Large intestine (tissue), 3 donors: ENCODE data around the gene ADAM20. TPM values are rescaled to one million over a fixed set of nuclear protein-coding genes. Genes with fewer than 3 reads are reported as not detected.
"Not testable (repeated sequence)": the region's sequence is repeated elsewhere in the genome, so short reads cannot be mapped to it uniquely, and the experiment has no call there.

ENCODE experiments used
- DNase-seq, 2 donors: peaks; one replicate each; pipeline versions ENCODE4 v3.0.0 to v3.0.0-alpha.2; 2013
- H3K27ac ChIP-seq: one replicate; pipeline ENCODE4 v1.5.1; 2013; ENCODE audit warnings: low read length
- H3K27me3 ChIP-seq: 2 replicates; pipeline ENCODE4 v1.6.1; 2013; ENCODE audit warnings: low read length; ENCODE audit not compliant: control insufficient read depth, insufficient read depth
- H3K36me3 ChIP-seq: 2 replicates; pipeline ENCODE4 v1.6.1; 2013; ENCODE audit warnings: low read length; ENCODE audit not compliant: control insufficient read depth, insufficient read depth
- H3K4me1 ChIP-seq: one replicate; pipeline ENCODE4 v1.6.1; 2013; ENCODE audit warnings: low read length; ENCODE audit not compliant: control insufficient read depth, insufficient read depth
- H3K4me3 ChIP-seq: one replicate; pipeline ENCODE4 v1.5.1; 2013; ENCODE audit warnings: low read length
- H3K9me3 ChIP-seq: one replicate; pipeline ENCODE4 v1.6.1; 2013; ENCODE audit warnings: mild to moderate bottlenecking, low read depth, low read length, moderate library complexity; ENCODE audit not compliant: control insufficient read depth
- WGBS: methylation state at CpG from one replicate; pipeline ENCODE4 v1.1.5; 2013; ENCODE audit warnings: low lambda C conversion rate; ENCODE audit not compliant: insufficient coverage; 5-methylcytosine and 5-hydroxymethylcytosine counted together
- polyA plus RNA-seq: library from polyadenylated mRNA; unstranded; fragments of 120-200 nt; gene quantifications from one replicate; pipeline ENCODE4 v1.2.1, GENCODE V29; 2013

Gene ADAM20
- polyA plus RNA-seq, 1 donor: 0.06 TPM

DNA sequence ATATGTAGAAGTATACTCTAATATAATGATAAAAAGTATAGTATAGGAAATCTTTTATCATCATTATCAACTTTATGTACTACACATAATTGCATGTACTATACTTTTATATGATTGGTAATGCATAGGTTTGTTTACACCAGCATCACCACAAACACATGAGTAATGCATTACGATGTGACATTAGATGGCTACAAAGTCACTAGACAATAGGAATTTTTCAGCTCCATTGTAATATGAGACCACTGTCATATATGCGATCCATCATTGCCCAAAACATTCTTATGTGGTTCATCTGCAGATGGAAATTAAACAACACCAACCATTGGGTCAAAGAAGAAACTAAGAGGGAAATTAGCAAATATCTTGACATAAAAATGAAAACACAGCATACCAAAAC, 4.4 kb downstream of the ADAM20 start:
- Histone ChIP-seq H3K36me3 (no peaks in the 10 kb centered on the region), H3K4me3 (no peak overlapping the region), H3K27ac (no peak overlapping the region), H3K27me3 (no peaks in the 10 kb centered on the region), H3K9me3 (no peaks in the 10 kb centered on the region), H3K4me1 (no peaks in the 10 kb centered on the region)
- whole genome bisulfite sequencing: no CpG with 5 or more reads among the region's 2 CpGs
- DNase-seq: no peak

- Histone ChIP-seq H3K36me3 (no peaks in the 10 kb centered on the region), H3K4me1 (no peaks in the 10 kb centered on the region), H3K9me3 (no peaks in the 10 kb centered on the region), H3K27ac (no peak overlapping the region), H3K4me3 (no peak overlapping the region), H3K27me3 (no peaks in the 10 kb centered on the region)
- no CpG with 5 or more reads among the region's 2 CpGs for WGBS
- no peak for DNase-seq
These were observed 7.2 kb downstream of the ADAM20 start for GRCh38 chr14:70527501-70528105.

- Histone ChIP-seq H3K27ac (no peak overlapping the region), H3K27me3 (no peaks in the 10 kb centered on the region), H3K4me1 (no peaks in the 10 kb centered on the region), H3K9me3 (no peaks in the 10 kb centered on the region), H3K36me3 (no peaks in the 10 kb centered on the region), H3K4me3 (no peak overlapping the region)
- no peak for DNase-seq
These were observed 9.1 kb downstream of the ADAM20 start for GRCh38 chr14:70525691-70526090.

DNA sequence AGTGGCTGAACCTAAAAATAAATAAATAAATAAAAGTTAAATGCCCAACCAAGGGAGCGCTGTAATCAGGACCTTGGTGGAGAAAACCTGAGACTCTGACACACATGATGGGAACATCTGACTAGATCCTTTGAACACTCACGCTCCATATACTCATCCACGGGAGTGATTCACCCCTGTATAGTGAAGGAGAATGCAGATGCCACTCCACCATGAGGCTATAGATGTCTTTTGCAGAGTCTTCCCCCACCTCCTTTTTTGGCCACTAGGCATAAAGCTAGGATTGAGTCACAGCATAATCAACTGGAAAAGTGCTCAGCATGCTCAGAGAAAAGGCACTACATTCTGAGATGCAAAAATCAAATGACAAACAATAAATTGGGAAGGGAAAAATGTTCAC, 19.0 kb downstream of the ADAM20 start:
- H3K4me1 ChIP-seq: no peaks in the 10 kb centered on the region
- no CpG with 5 or more reads among the region's 3 CpGs for WGBS
- H3K9me3 ChIP-seq: peaks cover 2% of the 10 kb centered on the region
- H3K27ac ChIP-seq: no peak overlapping the region
- H3K4me3 ChIP-seq: no peak overlapping the region
- no peaks in the 10 kb centered on the region for H3K36me3 ChIP-seq
- no peak for DNase-seq
- H3K27me3 ChIP-seq: no peaks in the 10 kb centered on the region

GRCh38 chr14:70514168-70515069, 20.4 kb downstream of the ADAM20 start:
- Histone ChIP-seq H3K9me3 (peaks cover 2% of the 10 kb centered on the region), H3K36me3 (no peaks in the 10 kb centered on the region), H3K4me3 (no peak overlapping the region), H3K27me3 (no peaks in the 10 kb centered on the region), H3K4me1 (no peaks in the 10 kb centered on the region), H3K27ac (no peak overlapping the region)
- no peak for DNase-seq
- no CpG with 5 or more reads among the region's 4 CpGs for WGBS

GRCh38 chr14:70498191-70498590, 36.6 kb downstream of the ADAM20 start:
- Histone ChIP-seq H3K36me3 (no peaks in the 10 kb centered on the region), H3K27me3 (no peaks in the 10 kb centered on the region), H3K27ac (no peak overlapping the region), H3K4me1 (no peaks in the 10 kb centered on the region), H3K4me3 (no peak overlapping the region), H3K9me3 (no peaks in the 10 kb centered on the region)
- no peak for DNase-seq

DNA sequence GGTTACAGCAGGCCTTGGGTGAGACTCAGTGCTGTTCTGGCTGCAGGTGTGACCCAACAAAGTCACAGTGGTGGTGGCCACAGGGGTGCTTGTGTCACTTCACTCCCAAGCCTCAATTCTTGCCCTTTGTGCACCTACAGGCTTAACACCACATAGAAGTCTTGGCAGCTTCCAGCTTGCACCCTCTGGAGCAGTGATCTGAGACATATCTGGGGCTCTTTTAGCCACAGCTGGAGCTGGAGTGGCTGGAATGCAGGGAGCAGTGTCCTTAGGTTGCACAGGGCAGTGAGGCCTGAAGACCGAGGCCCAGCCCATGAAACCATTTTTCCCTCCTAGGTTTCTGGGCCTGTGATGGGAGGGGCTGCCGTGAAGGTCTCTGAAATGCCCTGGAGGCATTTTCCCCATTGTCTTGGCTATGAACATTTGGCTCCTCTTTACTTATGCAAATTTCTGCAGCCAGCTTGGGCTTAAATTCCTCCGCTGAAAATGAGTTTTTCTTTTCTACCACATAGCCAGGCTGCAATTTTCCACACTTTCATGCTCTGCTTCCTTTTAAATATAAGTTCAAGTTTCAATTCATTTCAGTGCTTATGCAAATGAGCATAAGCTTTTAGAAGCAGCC, 45.1 kb downstream of the ADAM20 start:
- no peak overlapping the region for H3K4me3 ChIP-seq
- no peak overlapping the region for H3K27ac ChIP-seq
- DNase-seq: no peak
- no peaks in the 10 kb centered on the region for H3K4me1 ChIP-seq
- no CpG with 5 or more reads among the region's 3 CpGs for WGBS
- peaks cover 8% of the 10 kb centered on the region for H3K9me3 ChIP-seq
- no peaks in the 10 kb centered on the region for H3K36me3 ChIP-seq
- H3K27me3 ChIP-seq: no peaks in the 10 kb centered on the region

DNA sequence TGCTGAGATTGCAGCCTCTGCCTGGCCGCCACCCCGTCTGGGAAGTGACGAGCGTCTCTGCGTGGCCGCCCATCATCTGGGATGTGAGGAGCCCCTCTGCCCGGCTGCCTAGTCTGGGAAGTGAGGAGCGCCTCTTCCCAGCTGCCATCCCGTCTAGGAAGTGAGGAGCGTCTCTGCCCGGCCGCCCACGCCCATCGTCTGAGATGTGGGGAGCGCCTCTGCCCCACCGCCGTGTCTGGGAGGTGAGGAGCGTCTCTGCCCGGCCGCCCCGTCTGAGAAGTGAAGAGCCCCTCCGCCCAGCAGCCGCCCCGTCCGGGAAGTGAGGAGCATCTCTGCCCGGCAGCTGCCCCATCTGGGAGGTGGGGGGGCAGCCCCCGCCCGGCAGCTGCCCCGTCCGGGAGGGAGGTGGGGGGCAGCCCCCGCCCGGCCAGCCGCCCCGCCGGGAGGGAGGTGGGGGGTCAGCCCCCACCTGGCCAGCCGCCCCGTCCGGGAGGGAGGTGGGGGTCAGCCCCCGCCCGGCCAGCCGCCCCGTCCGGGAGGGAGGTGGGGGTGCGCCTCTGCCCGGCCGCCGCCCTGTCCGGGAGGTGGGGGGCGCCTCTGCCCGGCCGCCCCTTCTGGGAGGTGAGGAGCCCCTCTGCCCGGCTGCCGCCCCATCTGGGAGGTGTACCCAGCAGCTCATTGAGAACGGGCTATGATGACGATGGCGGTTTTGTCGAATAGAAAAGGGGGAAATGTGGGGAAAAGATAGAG, 57.3 kb downstream of the ADAM20 start:
- no CpG with 5 or more reads among the region's 57 CpGs for WGBS
- not testable (repeated sequence) for H3K4me3 ChIP-seq, DNase-seq, H3K9me3 ChIP-seq, H3K36me3 ChIP-seq, H3K27ac ChIP-seq, H3K4me1 ChIP-seq, H3K27me3 ChIP-seq

DNA sequence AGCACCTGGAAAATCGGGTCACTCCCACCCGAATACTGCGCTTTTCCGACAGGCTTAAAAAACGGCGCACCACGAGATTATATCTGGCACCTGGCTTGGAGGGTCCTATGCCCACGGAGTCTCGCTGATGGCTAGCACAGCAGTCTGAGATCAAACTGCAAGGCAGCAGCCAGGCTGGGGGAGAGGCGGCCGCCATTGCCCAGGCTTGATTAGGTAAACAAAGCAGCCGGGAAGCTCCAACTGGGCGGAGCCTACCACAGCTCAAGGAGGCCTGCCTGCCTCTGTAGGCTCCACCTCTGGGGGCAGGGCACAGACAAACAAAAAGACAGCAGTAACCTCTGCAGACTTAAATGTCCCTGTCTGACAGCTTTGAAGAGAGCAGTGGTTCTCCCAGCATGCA, 59.3 kb downstream of the ADAM20 start:
- not testable (repeated sequence) for H3K9me3 ChIP-seq, H3K4me3 ChIP-seq, H3K4me1 ChIP-seq, DNase-seq, H3K36me3 ChIP-seq, H3K27me3 ChIP-seq, H3K27ac ChIP-seq
- no CpG with 5 or more reads among the region's 13 CpGs for WGBS

DNA sequence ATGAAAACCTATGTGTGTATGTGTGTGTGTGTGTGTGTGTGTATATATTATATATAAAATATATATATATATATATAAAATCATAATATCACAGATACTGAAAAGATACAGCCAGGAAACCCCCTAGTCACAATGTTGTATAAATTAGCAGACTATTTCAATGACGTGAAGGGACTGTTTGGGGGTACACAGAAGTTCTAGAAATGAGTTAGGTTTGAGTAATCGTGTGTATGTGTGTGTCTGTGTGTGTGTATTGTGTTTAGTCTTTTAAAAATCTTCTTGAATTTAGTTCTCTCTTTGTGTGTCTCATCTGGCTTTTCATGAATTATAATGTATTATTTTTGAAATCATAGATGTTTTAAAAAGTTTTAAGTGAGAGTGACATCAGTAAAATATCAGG, 61.0 kb downstream of the ADAM20 start:
- Histone ChIP-seq H3K4me1 (no peaks in the 10 kb centered on the region), H3K9me3 (peaks cover 9% of the 10 kb centered on the region), H3K27me3 (no peaks in the 10 kb centered on the region), H3K27ac (no peak overlapping the region), H3K4me3 (no peak overlapping the region), H3K36me3 (no peaks in the 10 kb centered on the region)
- WGBS: 80% methylated on average over 2 of the region's 2 CpGs
- no peak for DNase-seq
